ENCODE measurements around the gene WDR12.
"Not testable (repeated sequence)": the region's sequence is repeated elsewhere in the genome, so short reads cannot be mapped to it uniquely, and the experiment has no call there.

WDR12 gene

GRCh38 chr2:202911203-202911511 is 316 bp downstream of the WDR12 start:
- no peak for TF ChIP-seq CTCF (IDR thresholded peaks at IDR 0.05; ENCODE audit: low read depth, low read length, missing control alignments)
- H3K4me3 ChIP-seq (ENCODE audit: low read depth, low read length), result peak overlapping the region; percentile 98
- DNase-seq (ENCODE audit: low read depth), result no peak

GRCh38 chr2:202910698-202911097 is 775 bp downstream of the WDR12 start:
- no peak for TF ChIP-seq CTCF (IDR thresholded peaks at IDR 0.05; ENCODE audit: low read depth, low read length, missing control alignments)
- DNase-seq (ENCODE audit: low read depth), result no peak
- peak overlapping the region; percentile 98 for H3K4me3 ChIP-seq (ENCODE audit: low read depth, low read length)

- not testable (repeated sequence) for DNase-seq (ENCODE audit: low read depth)
- H3K4me3 ChIP-seq (ENCODE audit: low read depth, low read length), result peak overlapping the region; percentile 98
Observed at GRCh38 chr2:202910250-202910649, 1.2 kb downstream of the WDR12 start.

- no peak for DNase-seq (ENCODE audit: low read depth)
- TF ChIP-seq CTCF (IDR thresholded peaks at IDR 0.05; ENCODE audit: low read depth, low read length, missing control alignments), result no peak
Observed at GRCh38 chr2:202909394-202910192, 1.9 kb downstream of the WDR12 start.

GRCh38 chr2:202908186-202908585 is 3.3 kb downstream of the WDR12 start:
- no peak for TF ChIP-seq CTCF (IDR thresholded peaks at IDR 0.05; ENCODE audit: low read depth, low read length, missing control alignments)
- H3K4me3 ChIP-seq (ENCODE audit: low read depth, low read length), result no peak overlapping the region
- DNase-seq (ENCODE audit: low read depth), result no peak

More at GRCh38 chr2:202909394-202910192, 1.9 kb downstream of the WDR12 start:
- peak overlapping the region; percentile 98; the same call in 1 of the 2 replicates for H3K4me3 ChIP-seq (ENCODE audit: low read depth, low read length)

- DNase-seq (ENCODE audit: low read depth); H3K4me3 ChIP-seq (ENCODE audit: low read depth, low read length): not testable (repeated sequence)
Observed at GRCh38 chr2:202905507-202905906, 6.0 kb downstream of the WDR12 start.

- H3K4me3 ChIP-seq (ENCODE audit: low read depth, low read length), result no peak overlapping the region
- no peak for DNase-seq (ENCODE audit: low read depth)
- TF ChIP-seq CTCF (IDR thresholded peaks at IDR 0.05; ENCODE audit: low read depth, low read length, missing control alignments), result no peak
Observed at GRCh38 chr2:202885190-202885589, 26.3 kb downstream of the WDR12 start.

GRCh38 chr2:202883987-202884675 is 27.3 kb downstream of the WDR12 start:
- no peak overlapping the region for H3K4me3 ChIP-seq (ENCODE audit: low read depth, low read length)
- TF ChIP-seq CTCF (IDR thresholded peaks at IDR 0.05; ENCODE audit: low read depth, low read length, missing control alignments), result no peak
- no peak for DNase-seq (ENCODE audit: low read depth)
